ENCODE data around the gene TFDP1.

DNA sequence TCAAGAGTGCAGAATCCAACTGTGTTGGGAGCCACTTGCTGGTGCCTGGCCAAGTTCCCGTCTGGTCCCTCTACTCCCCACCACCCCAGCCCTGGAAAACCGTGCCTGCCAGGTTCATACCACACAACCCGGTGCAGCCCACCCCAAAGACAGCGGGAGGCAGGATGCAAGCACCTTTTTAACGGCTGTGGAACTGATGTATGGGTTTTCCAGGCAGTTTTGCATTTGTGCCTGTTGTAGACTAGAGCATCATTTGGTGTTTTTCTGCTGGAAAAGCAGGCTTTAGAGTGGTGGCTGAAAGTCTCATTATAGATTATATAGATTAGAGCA lies 13.5 kb downstream of the TFDP1 start:
- no peak for TF ChIP-seq CTCF (IDR thresholded peaks at IDR 0.05)
- no peak for TF ChIP-seq POLR2A (IDR thresholded peaks at IDR 0.05)
- TF ChIP-seq POLR2AphosphoS5 (IDR thresholded peaks at IDR 0.05): no peak

Data from breast epithelium (tissue), 3 donors.